Testis (tissue), 3 donors: ENCODE results near the gene MCTP1. TPM values are rescaled to one million over a fixed set of nuclear protein-coding genes. Genes with fewer than 3 reads are reported as not detected.
"Not testable (repeated sequence)": the region's sequence is repeated elsewhere in the genome, so short reads cannot be mapped to it uniquely, and the experiment has no call there.

Experiments
- DNase-seq: peaks from one replicate; pipeline ENCODE4 v3.0.0-alpha.2; 2019
- H3K27ac ChIP-seq, 2 donors: fragments of 200-600 bp; sonication (generic); one replicate each; pipeline ENCODE4 v1.5.1; 2019
- H3K27me3 ChIP-seq: fragments of 200-600 bp; sonication (generic); one replicate; pipeline ENCODE4 v1.5.1; 2019
- H3K36me3 ChIP-seq: fragments of 200-600 bp; sonication (generic); one replicate; pipeline ENCODE4 v1.5.1; 2017; ENCODE audit warnings: low read depth; ENCODE audit errors: missing control alignments
- H3K4me1 ChIP-seq: fragments of 200-600 bp; sonication (generic); one replicate; pipeline ENCODE4 v1.5.1; 2019
- H3K4me3 ChIP-seq, 2 donors: fragments of 200-600 bp; sonication (generic); one replicate each; pipeline ENCODE4 v1.5.1; 2017 to 2019
- H3K9me3 ChIP-seq: fragments of 200-600 bp; sonication (generic); one replicate; pipeline ENCODE4 v1.5.1; 2017
- CTCF ChIP-seq, 3 experiments: fragments of 450-650 bp in 2 of 3; fragments of 200-600 bp in 1 of 3; sonication (generic) in 1 of 3; IDR thresholded peaks; one replicate each; pipeline ENCODE4 v1.5.1; 2016 to 2019; ENCODE audit warnings: antibody characterized with exemption in 3 of 3, mild to moderate bottlenecking in 2 of 3, moderate library complexity in 1 of 3
- POLR2A ChIP-seq: fragments of 450-650 bp; IDR thresholded peaks from one replicate; pipeline ENCODE4 v1.6.1; 2017; ENCODE audit warnings: antibody characterized with exemption, mild to moderate bottlenecking, moderate library complexity
- WGBS, 2 donors: methylation state at CpG; one replicate each; pipeline ENCODE4 v1.1.5; 2018; 5-methylcytosine and 5-hydroxymethylcytosine counted together
- intact Hi-C: fragments of 100-400 bp; cut with DNase I; formaldehyde crosslinking; loops from one replicate; pipeline ENCODE4 v1.15.1; 2023; ENCODE audit warnings: low total_unique reads
- polyA plus RNA-seq: library from polyadenylated mRNA; stranded (reverse); fragments of 350-450 nt; fragmentation: Illumina TruSeq; extraction: RNeasy Lipid Tissue Mini Kit (QIAGEN cat#74804); gene quantifications from one replicate; pipeline ENCODE4 v1.2.3, GENCODE V29; 2014; ENCODE audit warnings: low read depth, low replicate concordance; ENCODE audit not compliant: insufficient read depth
- total RNA-seq, 2 donors: library from RNA; depleted of rRNA; stranded (reverse); fragments of >200 nt; gene quantifications; one replicate each; pipeline ENCODE4 v1.2.3, GENCODE V29; 2016

MCTP1 gene
- total and polyA plus RNA-seq, 3 donors from 2014 or later, result 7.4 to 15.5 (median 9.7) TPM

GRCh38 chr5:94850960-94851359 is 433.9 kb downstream of the MCTP1 start:
- DNase-seq, result no peak
- no peaks in the 10 kb centered on the region for H3K36me3 ChIP-seq
- H3K4me3 ChIP-seq, result no peak overlapping the region
- H3K9me3 ChIP-seq, result no peaks in the 10 kb centered on the region
- H3K27me3 ChIP-seq, result no peaks in the 10 kb centered on the region
- intact Hi-C loops, result no loop called here
- TF ChIP-seq POLR2A (no peak), CTCF (IDR thresholded peaks at IDR 0.05) (no peak)
- WGBS, 2 donors, result 72 to 96% methylated on average over 1 of the region's 1 CpG
- H3K27ac ChIP-seq, result no peak overlapping the region
- H3K4me1 ChIP-seq, result no peaks in the 10 kb centered on the region

- no peak overlapping the region for H3K4me3 ChIP-seq
- no peaks in the 10 kb centered on the region for H3K27me3 ChIP-seq
- no peaks in the 10 kb centered on the region for H3K9me3 ChIP-seq
- 47 to 49% methylated on average over 10 of the region's 10 CpGs for WGBS, 2 donors
- no peaks in the 10 kb centered on the region for H3K36me3 ChIP-seq
- DNase-seq, result no peak
- TF ChIP-seq CTCF (IDR thresholded peaks at IDR 0.05) (peak; percentile 40 to 55 (median 53)), POLR2A (no peak)
- intact Hi-C loops, result no loop called here
- H3K27ac ChIP-seq, result no peak overlapping the region
- H3K4me1 ChIP-seq, result no peaks in the 10 kb centered on the region
These were observed 434.8 kb downstream of the MCTP1 start for GRCh38 chr5:94849821-94850736.

GRCh38 chr5:94849324-94849723 is 435.6 kb downstream of the MCTP1 start:
- Histone ChIP-seq H3K27ac (no peak overlapping the region), H3K27me3 (no peaks in the 10 kb centered on the region), H3K36me3 (no peaks in the 10 kb centered on the region), H3K4me1 (no peaks in the 10 kb centered on the region), H3K9me3 (no peaks in the 10 kb centered on the region), H3K4me3 (no peak overlapping the region)
- intact Hi-C loops, result no loop called here
- DNase-seq, result no peak
- 83 to 86% methylated on average over 4 of the region's 4 CpGs for WGBS, 2 donors
- TF ChIP-seq POLR2A (no peak), CTCF (IDR thresholded peaks at IDR 0.05) (no peak)

GRCh38 chr5:94847726-94848125 is 437.2 kb downstream of the MCTP1 start:
- no peak for DNase-seq
- H3K27me3 ChIP-seq, result no peaks in the 10 kb centered on the region
- TF ChIP-seq CTCF (IDR thresholded peaks at IDR 0.05) (no peak), POLR2A (no peak)
- H3K9me3 ChIP-seq, result no peaks in the 10 kb centered on the region
- H3K4me3 ChIP-seq, result no peak overlapping the region
- no peaks in the 10 kb centered on the region for H3K36me3 ChIP-seq
- intact Hi-C loops, result no loop called here
- no peak overlapping the region for H3K27ac ChIP-seq
- no peaks in the 10 kb centered on the region for H3K4me1 ChIP-seq
- WGBS, 2 donors, result 68 to 73% methylated on average over 2 of the region's 2 CpGs

GRCh38 chr5:94847019-94847418 is 437.9 kb downstream of the MCTP1 start:
- TF ChIP-seq POLR2A, result no peak
- TF ChIP-seq CTCF (IDR thresholded peaks at IDR 0.05), result no peak
- Histone ChIP-seq H3K27ac (no peak overlapping the region), H3K27me3 (no peaks in the 10 kb centered on the region), H3K4me1 (no peaks in the 10 kb centered on the region), H3K36me3 (no peaks in the 10 kb centered on the region), H3K9me3 (no peaks in the 10 kb centered on the region), H3K4me3 (no peak overlapping the region)
- no peak for DNase-seq
- intact Hi-C loops, result no loop called here
- 84 to 85% methylated on average over 4 of the region's 4 CpGs for WGBS, 2 donors

- H3K27ac ChIP-seq, intact Hi-C loops, H3K9me3 ChIP-seq, H3K4me1 ChIP-seq, H3K4me3 ChIP-seq, DNase-seq, H3K36me3 ChIP-seq, H3K27me3 ChIP-seq: not testable (repeated sequence)
- WGBS, 2 donors, result 96 to 100% methylated on average over 1 of the region's 1 CpG
These were observed 439.2 kb downstream of the MCTP1 start for GRCh38 chr5:94845696-94846095.
